K562 (cell line): Measurements from ENCODE around the gene PUS7L. TPM values are rescaled to one million over a fixed set of nuclear protein-coding genes. Genes with fewer than 3 reads are reported as not detected.
A peak's percentile ranks its signal among the peaks of the same experiment; 100 is the strongest.

Experiments used
- BMI1 ChIP-seq: fragments of 150-350 bp; IDR thresholded peaks from 2 replicates; pipeline ENCODE4 v1.6.1; 2014; ENCODE audit warnings: low read length
- CBX1 ChIP-seq: sonication (generic); IDR thresholded peaks from 2 replicates; pipeline ENCODE4 v1.6.1; 2016; ENCODE audit warnings: antibody characterized with exemption, low read depth, mild to moderate bottlenecking
- ETS2 ChIP-seq: IDR thresholded peaks from 2 replicates; pipeline ENCODE4 v1.6.1; 2016; ENCODE audit warnings: borderline replicate concordance, missing genetic modification characterization, mild to moderate bottlenecking, moderate library complexity, missing compliant biosample characterization; ENCODE audit not compliant: poor library complexity, severe bottlenecking
- HES1 ChIP-seq: fragments of 450-650 bp; IDR thresholded peaks from 2 replicates; pipeline ENCODE4 v1.6.1; 2016; ENCODE audit warnings: low read depth, mild to moderate bottlenecking, moderate library complexity
- HMGN3 ChIP-seq: IDR thresholded peaks from 2 replicates; pipeline ENCODE4 v1.6.1; 2011; ENCODE audit warnings: borderline replicate concordance, low read depth, mild to moderate bottlenecking, mixed read lengths, low read length; ENCODE audit not compliant: insufficient read length; ENCODE audit errors: extremely low read depth
- IRF2 ChIP-seq: sonication (generic); formaldehyde crosslinking; IDR thresholded peaks from 2 replicates; pipeline ENCODE4 v1.8.1; 2022; ENCODE audit warnings: mild to moderate bottlenecking, missing genetic modification reagents
- KDM5B ChIP-seq: fragments of 200-600 bp; sonication (generic); IDR thresholded peaks from 2 replicates; pipeline ENCODE4 v1.6.1; 2012; ENCODE audit warnings: low read depth, mild to moderate bottlenecking, moderate library complexity, low read length, control low read depth, inconsistent platforms; ENCODE audit not compliant: insufficient replicate concordance
- L3MBTL2 ChIP-seq: fragments of 450-650 bp; IDR thresholded peaks from 2 replicates; pipeline ENCODE4 v1.6.1; 2016; ENCODE audit warnings: mild to moderate bottlenecking, moderate library complexity
- MAFG ChIP-seq: fragments of 450-650 bp; conservative IDR thresholded peaks from 2 replicates; pipeline ENCODE4 v1.6.1; 2016; ENCODE audit warnings: missing genetic modification characterization, missing compliant biosample characterization
- MTA1 ChIP-seq: fragments of 450-650 bp; IDR thresholded peaks from 2 replicates; pipeline ENCODE4 v1.6.1; 2017; ENCODE audit warnings: borderline replicate concordance
- MTA3 ChIP-seq: fragments of 450-650 bp; formaldehyde crosslinking; IDR thresholded peaks from 2 replicates; pipeline ENCODE4 v1.6.1; 2017; ENCODE audit warnings: mild to moderate bottlenecking, borderline replicate concordance
- POLR2B ChIP-seq: fragments of 450-650 bp; IDR thresholded peaks from 2 replicates; pipeline ENCODE4 v1.6.1; 2018; ENCODE audit warnings: low read depth; ENCODE audit not compliant: partially characterized antibody
- PTRF ChIP-seq: fragments of 450-650 bp; IDR thresholded peaks from 2 replicates; pipeline ENCODE4 v1.6.1; 2016; ENCODE audit warnings: mild to moderate bottlenecking, missing genetic modification characterization, missing compliant biosample characterization
- SIN3A ChIP-seq, 2 experiments: fragments of 150-350 bp in 1 of 2; IDR thresholded peaks; 2 replicates each; pipeline ENCODE4 v1.6.1; 2011 to 2016; ENCODE audit warnings: borderline replicate concordance in 2 of 2, low read depth in 2 of 2, low read length in 2 of 2, mild to moderate bottlenecking in 2 of 2, moderate library complexity in 2 of 2; ENCODE audit not compliant: control insufficient read depth in 1 of 2
- ZBTB40 ChIP-seq, 2 experiments: fragments of 450-650 bp in 1 of 2; sonication (generic) in 1 of 2; formaldehyde crosslinking in 1 of 2; IDR thresholded peaks; 2 replicates each; pipeline versions ENCODE4 v1.7.1 to v1.9.0; 2016 to 2022; ENCODE audit warnings: inconsistent platforms in 1 of 2, mild to moderate bottlenecking in 1 of 2, missing genetic modification reagents in 1 of 2
- ZNF12 ChIP-seq: sonication (generic); formaldehyde crosslinking; IDR thresholded peaks from 2 replicates; pipeline ENCODE4 v1.4.0; 2020; ENCODE audit warnings: mild to moderate bottlenecking, missing genetic modification reagents
- ZNF707 ChIP-seq: fragments of 250-450 bp; sonication (Bioruptor Pico); conservative IDR thresholded peaks from 2 replicates; pipeline ENCODE4 v1.8.0; 2022; ENCODE audit warnings: inconsistent platforms, mild to moderate bottlenecking, moderate library complexity
- polyA plus RNA-seq, 8 experiments: library from polyadenylated mRNA; depleted of rRNA in 4 of 8; stranded (reverse) in 5 of 8; unstranded in 3 of 8; fragments of >200 nt; fragmentation: Nextera tagmentation in 2 of 8; fragmentation: Illumina TruSeq in 1 of 8; extraction: Ambion mirVana in 2 of 8; extraction: Trizol in 1 of 8; gene quantifications; 2 replicates each; pipeline versions ENCODE4 v1.2.1 to v1.2.3, GENCODE V29; 2011 to 2014; ENCODE audit warnings: inconsistent platforms in 1 of 8, missing spikeins in 1 of 8
- total RNA-seq, 7 experiments: library from RNA; depleted of rRNA in 6 of 7; stranded (reverse); fragments of >200 nt in 6 of 7; fragmentation: Illumina TruSeq in 2 of 7; extraction: Trizol in 2 of 7; gene quantifications; 2 replicates each; pipeline versions ENCODE4 v1.2.1 to v1.2.3, GENCODE V29; 2011 to 2021; ENCODE audit warnings: low replicate concordance in 1 of 7

Gene PUS7L
- total and polyA plus RNA-seq, 9 of the 15 experiments (the other 6 are each of a cell fraction or from before 2014, with no cell fraction given) = 10.8 to 53.3 (median 25.2) TPM

- TF ChIP-seq IRF2 (CRISPR knock-in tag) (no peak), POLR2B (peak; percentile 82), HES1 (no peak), ETS2 (tag) (no peak), ZNF12 (CRISPR knock-in tag) (0 out of 2 replicates have a peak, but pooled peaks have one; percentile 14), ZBTB40 (IDR thresholded peaks at IDR 0.05) (0 out of 2 replicates have a peak, but pooled peaks have one; percentile 39), ZBTB40 (CRISPR knock-in tag; IDR thresholded peaks at IDR 0.05) (no peak), MTA1 (peak; percentile 84), BMI1 (no peak), ZNF707 (CRISPR knock-in tag) (no peak), HMGN3 (peak; percentile 71), CBX1 (peak; percentile 79; the same call in 1 of the 2 replicates), PTRF (tag) (no peak), SIN3A (IDR thresholded peaks at IDR 0.05; ENCODE audit: borderline replicate concordance in 2 of 2, control insufficient read depth in 1 of 2, low read depth in 2 of 2, low read length in 2 of 2) (peak; percentile 50 to 70; a peak in 1 of 4 replicates), MAFG (peak; percentile 59), MTA3 (peak; percentile 43; the same call in 1 of the 2 replicates), KDM5B (peak; percentile 80), L3MBTL2 (peak; percentile 25; the same call in 1 of the 2 replicates)
These were observed 47.5 kb upstream of the PUS7L start, which contains the start of gene TWF1 (continued) for GRCh38 chr12:43805860-43806736.
